Suppressor macrophage treated with lipopolysaccharide for 4 hours (primary cell): ENCODE data around the gene ZIC1.

Source experiments
- DNase-seq: peaks from one replicate; pipeline ENCODE4 v3.0.0-alpha.2; 2020

ZIC1 gene

DNA sequence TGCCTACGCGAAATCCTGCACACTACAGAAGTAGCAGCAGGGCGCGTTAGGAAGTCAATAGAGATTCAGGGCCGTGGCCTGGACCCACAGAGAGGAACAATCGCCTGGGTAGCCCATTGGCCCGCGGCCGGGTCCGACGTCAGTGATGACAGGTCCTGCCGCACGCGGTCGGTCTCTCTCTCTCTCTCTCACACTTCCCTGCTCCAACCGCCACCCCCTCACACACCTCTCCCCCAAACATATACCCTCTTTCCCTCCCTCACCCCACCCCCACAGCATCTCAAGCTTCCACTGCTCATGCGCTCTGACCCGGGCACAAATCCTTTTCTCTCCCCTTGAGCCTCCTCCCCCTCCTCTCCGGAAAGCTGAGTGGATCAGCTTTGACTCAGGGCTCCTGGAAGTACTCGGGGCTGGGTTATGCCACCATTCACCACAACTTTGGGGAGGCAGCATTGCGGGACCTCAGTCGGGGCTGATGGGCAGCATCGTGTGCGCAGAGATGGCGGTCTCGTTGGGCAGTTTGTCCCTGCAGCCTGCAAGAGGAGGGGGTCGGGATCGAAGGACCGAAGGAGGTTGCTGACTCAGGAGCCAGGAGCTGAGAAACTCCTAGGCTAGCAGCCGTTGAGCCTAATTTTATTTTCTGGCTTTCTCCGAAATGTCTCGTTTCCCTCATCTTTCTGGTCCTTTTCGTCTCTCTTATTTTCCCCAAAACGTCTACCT, 11.8 kb upstream of the ZIC1 start:
- DNase-seq, result no peak

DNA sequence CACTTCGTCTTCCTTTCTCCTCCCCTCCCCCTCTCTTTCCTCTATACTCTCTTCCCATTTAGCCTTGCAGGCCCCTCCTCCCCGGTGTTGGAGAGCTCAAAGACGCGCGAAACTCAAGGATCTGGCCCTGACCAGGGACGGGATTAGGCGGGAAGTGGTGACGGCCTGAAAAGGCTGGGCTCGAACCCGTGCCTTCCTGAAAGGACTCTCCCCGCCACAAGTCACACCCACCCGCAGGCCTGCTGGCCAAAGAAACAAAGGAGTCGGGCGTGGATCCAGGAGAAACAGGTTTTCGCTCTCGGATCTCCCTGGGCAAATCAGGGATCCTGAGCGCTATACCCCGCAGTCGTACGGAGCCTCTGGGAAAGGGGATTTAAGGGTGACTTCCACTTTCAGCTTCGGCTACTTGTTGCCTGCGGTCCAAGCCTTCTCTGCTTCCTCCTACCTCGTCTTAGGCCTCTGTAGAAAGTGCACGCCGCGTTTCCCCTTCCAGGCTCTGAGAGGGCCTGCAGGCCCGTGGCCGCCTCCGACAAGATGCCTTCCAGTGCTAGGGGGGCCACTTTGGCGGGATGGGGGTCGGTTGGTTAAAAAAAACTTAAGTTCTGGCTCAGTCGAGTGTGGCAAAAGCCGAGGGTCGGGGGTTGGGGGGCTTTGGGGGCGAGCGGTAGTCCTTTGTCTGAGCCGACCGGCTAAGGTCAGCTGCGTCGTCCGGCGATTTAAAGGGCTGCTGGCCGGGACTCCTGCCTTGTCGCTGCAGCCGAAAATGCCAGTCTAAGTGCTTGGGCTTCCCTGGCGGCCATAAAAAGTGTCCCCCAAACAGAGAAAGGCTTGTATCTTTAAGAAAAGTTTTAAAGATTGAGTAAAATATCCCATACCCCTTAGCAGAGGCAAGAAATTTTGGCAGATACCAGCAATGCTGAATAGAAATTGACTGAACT, 11.0 kb upstream of the ZIC1 start:
- DNase-seq, result no peak

DNA sequence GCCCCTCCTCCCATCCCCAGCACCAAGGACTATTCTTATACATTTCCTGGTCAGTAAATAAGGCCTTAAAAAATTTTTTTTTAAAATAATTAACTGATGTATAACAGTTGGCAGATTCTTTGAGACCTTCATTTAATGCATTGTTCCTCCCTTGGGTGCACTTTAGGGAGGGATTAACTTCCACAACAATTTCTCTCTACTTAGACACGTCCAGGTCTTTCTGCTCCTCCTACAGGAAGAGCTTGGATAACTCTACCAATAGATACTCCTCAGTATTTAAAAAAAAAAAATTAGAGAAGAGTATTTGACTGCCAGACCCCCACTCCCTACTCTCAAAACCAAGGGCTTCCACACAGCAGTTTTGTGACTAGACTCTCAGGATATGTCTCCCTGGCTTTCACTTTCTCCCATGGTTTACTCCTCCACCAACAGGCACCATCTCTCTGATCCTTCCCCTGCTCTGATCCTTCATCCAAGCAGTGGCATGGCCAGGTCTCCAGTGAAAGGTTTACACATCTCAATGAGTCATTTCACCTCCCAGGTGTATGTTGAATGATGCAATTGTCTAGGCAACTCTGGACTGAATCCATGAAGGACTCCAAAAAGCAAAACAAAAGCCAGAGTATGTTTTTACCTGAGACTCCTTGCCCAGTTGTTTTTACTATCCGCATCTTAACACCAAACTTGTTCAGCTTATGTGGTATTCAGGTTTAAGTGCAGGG, 10.2 kb upstream of the ZIC1 start:
- no peak for DNase-seq

DNA sequence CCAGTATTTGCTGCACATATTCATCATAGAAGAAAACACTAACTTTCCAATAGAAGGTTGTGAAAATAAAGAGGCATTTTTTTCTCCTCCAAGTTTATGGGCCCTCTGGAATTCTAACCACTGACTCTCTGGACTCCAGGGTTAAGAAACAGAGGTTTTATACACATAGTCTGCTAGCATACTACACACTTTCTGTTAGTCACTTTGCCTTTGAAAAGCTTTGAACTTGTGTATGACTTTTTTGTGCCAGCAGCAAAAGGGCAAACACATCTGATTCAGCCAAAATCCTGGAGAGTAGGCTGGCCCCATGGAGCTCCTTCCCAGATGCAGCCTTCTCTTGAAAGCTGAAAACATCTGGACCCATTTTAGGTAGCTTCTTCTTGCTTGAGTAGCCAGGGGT, 9.1 kb upstream of the ZIC1 start:
- DNase-seq, result no peak

DNA sequence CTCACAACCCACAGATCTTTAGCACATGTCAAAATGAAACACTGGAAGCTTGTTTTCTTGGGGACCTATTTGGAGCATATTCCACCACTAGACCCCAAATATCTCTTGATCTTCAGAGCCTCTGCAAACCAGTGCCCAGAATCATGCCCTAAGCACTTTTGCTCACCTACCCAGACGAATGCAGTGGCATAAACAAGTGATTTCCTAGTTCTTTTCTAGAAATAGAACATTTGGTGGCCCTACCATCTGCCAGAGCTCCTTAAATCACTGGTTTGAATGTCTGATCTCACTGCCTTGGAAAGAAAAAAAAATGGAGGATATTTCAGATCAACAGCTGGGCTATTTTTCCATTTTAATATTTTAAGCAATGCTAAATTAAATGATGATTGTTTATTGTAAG, 8.2 kb upstream of the ZIC1 start:
- DNase-seq, result no peak

DNA sequence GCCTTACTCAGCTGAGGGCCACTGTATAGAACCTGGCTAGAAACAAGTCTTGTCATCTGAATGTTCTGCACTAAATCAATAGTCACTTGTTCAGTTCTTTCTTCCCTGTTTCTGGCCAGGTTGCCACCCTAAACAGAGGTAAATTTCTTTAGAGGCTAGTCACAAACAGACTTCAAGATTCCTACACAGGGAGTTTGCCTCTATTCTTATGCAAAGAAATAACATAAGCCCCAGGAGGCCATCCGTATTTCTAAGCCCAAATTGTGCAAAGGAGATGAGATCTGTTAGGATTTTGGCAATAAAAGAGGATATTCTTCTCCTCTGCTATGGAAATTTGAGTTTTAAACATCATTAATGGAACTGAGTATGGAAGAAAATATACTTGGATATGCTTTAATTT, 7.7 kb upstream of the ZIC1 start:
- DNase-seq, result no peak

DNA sequence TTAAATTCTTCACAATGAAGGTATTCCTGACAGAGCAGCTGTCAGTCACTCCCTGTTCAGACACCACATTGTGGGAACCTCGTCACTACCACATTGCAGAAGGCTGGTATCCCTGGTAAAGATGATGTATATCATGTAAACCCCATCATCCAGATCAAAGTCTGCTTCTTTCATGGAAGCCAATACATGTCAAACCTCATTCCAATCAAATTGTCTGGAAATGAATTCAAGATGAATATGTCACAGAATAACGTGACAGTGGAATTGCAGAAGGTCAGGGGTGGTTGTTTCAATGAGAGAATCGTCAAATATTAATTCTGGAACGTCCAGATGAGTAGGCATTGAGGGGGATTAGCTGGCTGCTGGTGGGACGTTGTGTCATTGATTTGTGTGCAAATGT, 7.0 kb upstream of the ZIC1 start:
- DNase-seq, result no peak

DNA sequence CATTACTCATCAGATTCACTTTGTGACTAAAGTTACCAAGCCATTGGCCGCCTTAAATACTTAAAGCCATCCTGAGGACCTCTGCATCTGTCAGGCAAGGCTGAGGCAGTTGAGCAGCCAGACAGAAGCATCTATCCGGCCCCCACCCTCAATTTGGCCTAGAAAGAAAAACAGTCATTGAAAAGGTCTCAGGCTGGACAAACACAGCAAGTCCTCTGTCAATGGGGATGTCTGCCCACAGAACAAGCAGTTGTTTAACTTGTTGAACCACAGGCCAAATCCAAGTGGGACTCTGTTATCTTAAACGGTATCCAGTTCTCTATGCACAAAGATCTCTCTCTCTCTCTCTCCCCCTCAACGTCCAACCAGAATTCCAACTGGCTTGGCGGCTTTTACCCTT, 5.7 kb upstream of the ZIC1 start:
- no peak for DNase-seq

DNA sequence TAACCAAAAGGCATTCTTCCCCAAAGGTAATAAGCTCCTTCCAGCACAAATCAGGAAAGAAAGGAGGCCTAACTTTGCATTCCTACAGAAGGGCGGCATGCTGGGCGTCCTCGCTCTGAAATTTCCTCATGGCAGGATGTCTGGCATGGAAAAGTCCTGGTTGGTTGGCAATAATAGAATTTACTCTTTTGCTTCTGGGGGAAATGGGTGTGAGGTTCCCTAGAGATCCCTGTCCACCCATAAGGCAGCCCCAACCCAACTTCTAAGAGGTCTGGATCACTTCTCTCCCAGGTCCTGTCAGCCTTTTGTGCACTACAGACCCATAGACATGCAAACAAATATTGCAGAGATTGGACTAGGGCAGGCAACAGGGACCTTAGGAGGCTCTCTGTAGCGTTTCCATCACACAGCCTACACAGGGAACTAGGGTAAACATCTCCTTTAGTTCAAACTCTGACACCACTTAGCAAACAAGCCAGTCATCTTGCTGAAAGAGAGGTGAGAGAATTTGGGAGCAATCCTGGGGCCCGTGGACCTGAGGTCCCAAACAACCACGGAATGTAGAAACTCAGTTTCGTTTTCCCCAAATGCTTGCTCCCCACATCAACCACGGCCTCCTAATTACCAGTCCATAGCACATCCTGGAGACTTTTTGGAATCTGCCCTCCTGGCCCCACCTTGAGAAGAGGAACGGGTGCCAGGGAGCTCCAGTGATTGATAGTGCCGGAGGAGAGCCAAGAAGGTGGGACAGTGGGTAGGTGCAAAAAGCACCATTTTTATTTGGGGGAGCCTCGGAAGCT, 5.0 kb upstream of the ZIC1 start:
- no peak for DNase-seq

DNA sequence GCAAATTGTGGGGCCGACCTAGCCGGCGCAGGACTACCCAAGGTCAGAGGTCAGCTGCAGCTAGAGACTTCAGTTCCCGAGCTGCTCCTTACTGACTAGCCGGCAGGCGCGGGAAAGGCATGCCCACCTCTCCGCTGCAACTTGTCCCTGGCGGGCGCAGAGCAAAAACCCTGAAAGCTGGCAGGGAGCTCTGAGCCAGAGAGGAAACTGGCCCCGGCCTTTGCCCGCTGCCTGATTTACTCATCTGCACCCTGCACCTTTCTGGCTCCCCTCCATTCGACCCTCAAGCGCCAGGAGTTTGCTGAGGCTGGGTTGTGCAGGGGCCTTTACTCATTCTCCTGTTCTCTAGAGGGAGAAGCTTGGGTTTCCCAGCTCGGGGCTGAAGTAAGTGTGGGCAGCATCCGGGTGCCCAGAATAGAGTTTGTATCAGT, 4.3 kb upstream of the ZIC1 start:
- DNase-seq, result no peak

DNA sequence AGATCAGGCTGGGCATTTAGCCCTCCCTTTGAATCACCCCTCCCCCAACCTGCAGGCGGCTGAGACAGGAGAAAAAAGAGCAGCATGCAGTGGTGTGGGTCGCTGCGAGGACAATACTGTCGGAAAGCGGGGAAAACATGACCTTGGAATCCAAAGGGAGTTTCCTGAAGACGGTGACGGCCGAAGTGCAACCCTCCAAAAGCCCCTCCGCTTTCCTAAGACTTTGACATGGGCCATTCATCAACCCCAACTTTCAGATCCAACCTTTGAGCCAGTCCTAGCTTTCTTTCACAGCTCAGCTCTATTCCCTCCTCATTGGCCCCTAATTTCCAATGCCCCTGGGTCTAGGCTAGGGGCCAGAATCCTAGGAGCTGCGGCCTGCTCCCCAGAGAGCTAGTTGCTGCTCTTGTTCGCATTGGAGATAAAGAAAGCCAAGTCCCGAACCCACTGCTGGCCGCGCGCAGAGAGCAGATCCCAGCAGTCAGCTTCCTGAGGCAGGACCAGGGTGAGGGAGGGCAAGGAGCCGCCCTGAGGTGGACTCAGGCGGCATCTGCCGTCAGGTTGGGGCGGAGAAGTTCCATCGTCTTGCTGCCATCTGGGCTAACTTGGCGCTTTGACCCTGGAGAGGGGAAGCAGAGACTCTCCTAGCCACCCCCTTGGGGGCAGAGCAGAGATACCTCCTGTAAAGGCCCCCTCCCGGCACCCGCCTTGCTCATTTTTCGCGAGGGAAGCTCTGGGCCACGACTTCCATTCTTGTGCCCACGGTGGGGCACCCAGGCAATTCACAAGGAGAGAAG, 3.7 kb upstream of the ZIC1 start:
- DNase-seq, result no peak

DNA sequence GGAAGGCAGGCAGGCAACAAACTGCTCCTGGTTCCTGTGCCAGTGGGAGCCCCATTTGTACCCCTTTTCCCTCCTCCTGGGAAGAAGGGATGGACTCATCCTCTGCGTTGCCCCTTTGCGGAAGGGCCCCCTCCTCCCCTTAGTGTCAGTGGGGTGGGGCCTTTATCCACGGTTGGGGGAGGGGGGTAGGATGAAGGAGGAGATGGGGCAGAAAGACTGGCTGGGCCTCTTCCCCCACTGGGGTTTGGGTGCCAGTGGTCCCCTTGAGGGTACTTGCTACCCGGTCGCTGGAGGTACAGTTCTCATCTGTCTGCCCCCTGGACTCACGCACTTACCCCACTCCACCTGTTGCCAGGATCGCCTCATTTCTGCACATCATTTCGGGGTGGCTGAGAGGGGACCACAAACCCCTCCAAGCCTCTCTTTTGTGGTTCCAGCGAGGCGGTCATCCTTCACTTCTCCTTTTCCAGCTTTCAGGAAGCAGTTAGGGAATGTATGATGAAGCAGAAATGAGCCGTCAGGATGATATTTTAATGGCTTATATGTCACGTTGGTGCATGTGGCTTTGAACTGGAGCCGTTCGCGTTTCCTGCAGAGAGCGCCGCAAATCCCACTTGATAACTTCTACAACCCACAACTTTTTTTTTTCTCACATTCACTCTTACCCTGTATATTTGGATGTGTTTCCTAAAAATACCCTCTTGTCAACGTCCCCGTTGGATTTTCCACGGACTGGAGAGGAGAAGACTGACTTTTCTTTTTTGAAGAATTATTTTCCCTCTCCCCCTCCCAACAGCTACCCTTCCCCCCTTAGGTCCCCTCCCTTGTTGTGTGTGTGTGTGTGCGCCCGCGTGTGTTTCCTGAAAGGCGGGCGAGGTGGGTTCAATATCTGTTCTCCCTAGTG, 2.9 kb upstream of the ZIC1 start, which contains the start of gene ZIC4:
ZIC4 (minus strand) TSS at position 516 of the 904 bp plus-strand sequence. CDS start 3,746 bp downstream, outside the sequence.
- DNase-seq, result no peak

DNA sequence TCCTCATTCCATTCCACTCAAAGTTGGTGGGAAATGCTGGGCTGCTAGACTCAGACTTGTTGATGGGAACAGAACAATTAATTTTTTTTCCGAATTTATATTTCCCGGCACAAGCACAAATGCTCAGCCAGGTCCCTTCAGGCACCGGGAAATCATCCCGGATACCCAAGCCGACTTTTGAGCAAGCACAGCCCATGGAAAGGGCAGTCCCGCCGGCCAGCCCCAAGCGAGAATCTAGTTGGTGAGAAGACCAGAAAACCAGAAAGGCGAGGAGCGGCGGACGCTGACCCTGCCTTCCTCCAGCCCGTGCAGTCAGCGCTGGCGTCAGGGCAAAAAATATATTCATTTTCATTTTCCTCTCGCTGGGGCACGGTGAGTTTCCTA, 2.1 kb upstream of the ZIC1 start:
- no peak for DNase-seq

DNA sequence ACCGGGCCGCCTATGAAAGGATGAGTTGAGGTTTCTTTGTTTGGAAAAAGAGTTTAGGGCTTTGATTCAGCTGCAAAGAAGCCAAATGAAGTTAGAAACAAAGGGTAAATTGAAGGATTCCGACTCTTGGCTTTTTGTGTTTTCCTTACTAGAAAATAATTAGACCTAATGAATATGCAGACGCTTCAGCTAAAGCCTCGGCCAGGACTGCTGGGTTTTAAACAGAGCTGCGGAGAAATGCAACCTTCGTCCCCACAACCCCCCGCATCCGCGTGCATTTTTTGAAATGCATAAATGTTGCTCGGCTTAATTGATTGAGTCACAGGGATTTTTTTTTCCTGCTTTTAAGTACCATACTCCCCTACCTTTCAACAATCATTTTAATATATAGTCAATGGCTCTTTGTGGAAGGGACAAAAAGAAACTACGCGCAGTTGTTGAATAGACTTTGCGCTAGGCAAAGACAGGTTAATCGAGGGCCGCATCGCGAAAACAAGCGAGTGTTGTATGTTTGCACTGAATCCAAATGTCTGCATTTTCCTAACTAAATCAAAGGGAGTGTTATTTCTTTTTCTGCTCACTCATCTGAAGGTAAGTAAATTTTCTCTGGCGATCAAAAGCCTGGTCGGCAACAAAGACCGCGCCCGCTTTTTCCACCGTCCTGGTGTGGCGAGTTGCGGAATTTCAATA, 1.5 kb upstream of the ZIC1 start:
- DNase-seq, result no peak

DNA sequence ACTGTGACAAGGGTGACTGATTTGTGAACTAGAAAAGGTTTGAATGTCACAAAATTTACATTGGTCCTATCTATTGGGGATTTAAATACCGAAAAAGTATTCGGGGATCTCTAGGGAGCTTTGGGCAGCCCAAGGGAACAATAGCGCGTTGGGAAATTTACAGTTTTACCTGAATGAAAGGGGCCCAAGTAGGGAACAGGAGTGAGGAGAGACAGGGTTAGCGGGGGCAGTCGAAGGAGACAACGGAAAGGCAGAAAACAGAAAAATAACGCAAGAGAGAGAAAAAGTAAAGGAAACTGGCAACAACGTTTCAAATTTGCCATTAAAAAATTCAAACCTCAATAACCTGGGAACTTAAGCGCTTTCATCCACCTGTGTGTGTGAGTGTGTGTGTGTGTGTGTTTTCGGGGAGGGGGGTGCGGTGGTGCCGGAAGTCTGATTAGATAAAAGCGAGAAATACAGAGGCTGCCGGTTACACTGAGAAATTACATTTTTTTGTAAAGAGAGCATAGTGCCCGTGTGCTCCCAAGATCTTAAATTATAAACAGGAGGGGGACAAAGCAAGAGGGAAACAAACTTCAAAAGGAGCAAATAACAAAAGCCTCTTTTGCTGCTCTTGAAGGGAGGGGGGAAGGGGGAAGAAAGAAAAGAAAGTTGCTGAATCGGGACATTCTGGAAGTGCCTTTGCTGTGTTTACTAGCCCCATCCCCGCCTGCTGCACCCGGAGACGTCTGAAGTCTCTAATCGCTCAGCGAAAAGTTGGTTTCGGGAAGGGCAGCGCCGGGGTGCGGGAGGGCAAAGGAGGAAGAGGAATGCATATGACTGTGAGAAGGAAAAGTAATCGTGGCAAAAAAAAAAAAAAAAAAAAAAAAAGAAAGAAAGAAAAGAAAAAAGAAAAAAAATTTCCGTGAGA, 721 bp upstream of the ZIC1 start:
- no peak for DNase-seq

DNA sequence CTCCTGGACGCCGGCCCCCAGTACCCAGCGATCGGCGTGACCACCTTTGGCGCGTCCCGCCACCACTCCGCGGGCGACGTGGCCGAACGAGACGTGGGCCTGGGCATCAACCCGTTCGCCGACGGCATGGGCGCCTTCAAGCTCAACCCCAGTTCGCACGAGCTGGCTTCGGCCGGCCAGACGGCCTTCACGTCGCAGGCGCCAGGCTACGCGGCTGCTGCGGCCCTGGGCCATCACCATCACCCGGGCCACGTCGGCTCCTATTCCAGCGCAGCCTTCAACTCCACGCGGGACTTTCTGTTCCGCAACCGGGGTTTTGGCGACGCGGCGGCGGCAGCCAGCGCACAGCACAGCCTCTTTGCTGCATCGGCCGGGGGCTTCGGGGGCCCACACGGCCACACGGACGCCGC, 956 bp downstream of the ZIC1 start:
- no peak for DNase-seq

DNA sequence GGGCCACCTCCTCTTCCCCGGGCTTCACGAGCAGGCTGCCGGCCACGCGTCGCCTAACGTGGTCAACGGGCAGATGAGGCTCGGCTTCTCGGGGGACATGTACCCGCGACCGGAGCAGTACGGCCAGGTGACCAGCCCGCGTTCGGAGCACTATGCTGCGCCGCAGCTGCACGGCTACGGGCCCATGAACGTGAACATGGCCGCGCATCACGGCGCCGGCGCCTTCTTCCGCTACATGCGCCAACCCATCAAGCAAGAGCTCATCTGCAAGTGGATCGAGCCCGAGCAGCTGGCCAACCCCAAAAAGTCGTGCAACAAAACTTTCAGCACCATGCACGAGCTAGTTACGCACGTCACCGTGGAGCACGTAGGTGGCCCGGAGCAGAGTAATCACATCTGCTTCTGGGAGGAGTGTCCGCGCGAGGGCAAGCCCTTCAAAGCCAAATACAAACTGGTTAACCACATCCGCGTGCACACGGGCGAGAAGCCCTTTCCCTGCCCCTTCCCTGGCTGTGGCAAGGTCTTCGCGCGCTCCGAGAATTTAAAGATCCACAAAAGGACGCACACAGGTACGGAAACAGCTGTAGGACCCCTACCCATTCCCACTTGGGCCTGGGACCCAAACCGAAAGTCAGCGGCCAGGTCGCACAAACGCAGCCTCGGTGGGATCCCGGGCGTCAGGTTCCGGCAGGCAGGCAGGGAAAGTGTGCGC, 1.5 kb downstream of the ZIC1 start:
- DNase-seq, result no peak

DNA sequence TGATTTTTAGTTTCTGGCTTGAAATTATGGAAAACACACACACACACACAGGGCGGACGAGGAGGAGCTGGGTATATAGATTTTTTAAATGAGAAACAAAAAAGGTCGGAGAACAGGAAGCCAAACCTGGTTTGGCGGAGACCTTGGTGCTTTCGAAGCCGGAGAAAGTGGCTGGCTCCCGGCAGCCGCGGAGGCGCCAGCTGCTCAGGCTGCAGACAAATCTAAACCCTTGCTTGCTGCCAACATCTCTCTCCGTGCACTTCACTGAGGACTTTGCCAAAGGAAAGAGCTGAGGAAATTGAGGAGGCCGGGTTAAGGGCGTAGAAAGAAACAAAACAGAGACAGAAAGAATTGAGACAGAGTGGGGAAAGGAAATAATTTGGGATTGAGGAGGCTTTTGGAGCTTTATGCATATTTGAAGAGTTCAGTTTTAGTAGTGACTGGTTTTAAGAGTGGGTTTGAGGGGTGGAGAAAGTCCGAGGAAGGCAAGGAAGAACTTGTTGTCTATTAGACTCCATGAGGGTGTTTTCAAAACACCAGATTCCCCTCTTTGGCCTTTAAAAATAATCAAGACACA, 2.2 kb downstream of the ZIC1 start:
- no peak for DNase-seq
